Mesenteric fat pad (tissue), 1 donor: ENCODE data around the gene RRAD. TPM values are rescaled to one million over a fixed set of nuclear protein-coding genes. Genes with fewer than 3 reads are reported as not detected.

Experiments
- DNase-seq: peaks from one replicate; pipeline ENCODE4 v3.0.0-alpha.2; 2020; ENCODE audit warnings: low spot score
- total RNA-seq: library from RNA; stranded (reverse); fragmentation: NEBNext Ultra II Directional; extraction: Animal tissue kit (Norgen Biotek cat#: 25700); gene quantifications from one replicate; pipeline ENCODE4 v1.2.1, GENCODE V29; 2021
- donor health status: DM: yes; HTN: yes; CAD: no.

Gene RRAD
- total RNA-seq, 1 donor from 2014 or later, result 3.4 TPM

DNA sequence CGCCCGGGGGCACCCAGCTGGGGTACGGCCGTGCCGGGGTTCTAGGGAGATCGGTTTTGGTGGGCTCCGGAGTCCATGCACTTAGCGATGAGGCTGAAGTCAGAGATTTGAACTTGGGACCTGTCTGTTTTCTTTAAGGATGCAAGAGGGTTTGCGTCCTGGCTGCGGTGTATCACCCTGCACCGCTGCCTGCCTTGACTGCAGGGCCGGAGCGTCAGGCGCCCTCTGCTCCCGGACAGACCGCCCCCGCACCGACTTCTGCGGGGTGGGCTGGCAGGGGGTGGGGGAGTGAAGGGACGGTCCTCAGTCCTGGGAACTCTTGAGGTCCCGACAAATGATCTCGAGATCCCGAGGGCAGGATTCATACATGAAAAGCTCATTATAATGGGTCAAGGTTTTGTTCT, 44.3 kb downstream of the RRAD start:
- no peak for DNase-seq

DNA sequence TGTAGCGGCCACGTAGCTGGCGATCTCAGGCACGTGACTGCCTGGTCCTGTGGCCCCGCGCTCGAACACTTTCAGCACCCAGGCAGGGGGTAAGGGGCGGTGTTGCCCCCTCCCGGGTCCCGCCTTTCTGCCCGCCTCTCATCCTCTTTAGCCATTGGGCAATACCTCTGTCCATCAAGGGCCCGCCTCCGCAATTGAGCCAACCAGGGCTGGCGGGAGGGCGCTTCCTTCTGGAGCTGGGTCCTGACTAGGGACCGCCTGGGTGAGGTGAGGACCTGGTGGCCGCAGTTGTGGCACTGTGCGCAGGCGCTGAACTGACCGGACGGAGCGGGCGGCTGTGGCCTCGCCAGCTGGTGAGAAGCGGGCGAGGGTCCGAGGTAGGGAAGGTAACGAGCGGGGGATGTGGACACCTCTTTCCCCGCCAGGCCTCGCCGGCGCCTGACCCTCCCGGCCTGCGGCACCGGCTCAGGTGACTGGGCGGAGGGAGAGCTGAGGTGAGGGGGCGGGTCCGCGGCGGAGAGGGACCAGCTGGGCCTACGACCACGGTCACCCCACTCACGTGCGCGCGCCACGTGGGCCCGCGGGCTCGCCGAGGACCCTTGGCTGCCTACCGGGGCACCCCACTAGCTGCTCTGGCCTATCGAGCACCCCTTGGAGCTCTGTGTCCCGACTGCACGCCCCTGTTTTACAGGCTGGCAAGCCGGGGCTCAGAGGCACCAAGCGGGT, 44.9 kb downstream of the RRAD start, which contains the start of gene PDP2:
PDP2 (plus strand) TSS at position 228 of the 726 bp plus-strand sequence. CDS start 3,770 bp downstream, outside the sequence.
- peak; percentile 96 for DNase-seq

- no peak for DNase-seq
Observed at GRCh38 chr16:66878067-66878466, 47.3 kb downstream of the RRAD start.

- no peak for DNase-seq
Observed at GRCh38 chr16:66874079-66874775, 51.1 kb downstream of the RRAD start.

DNA sequence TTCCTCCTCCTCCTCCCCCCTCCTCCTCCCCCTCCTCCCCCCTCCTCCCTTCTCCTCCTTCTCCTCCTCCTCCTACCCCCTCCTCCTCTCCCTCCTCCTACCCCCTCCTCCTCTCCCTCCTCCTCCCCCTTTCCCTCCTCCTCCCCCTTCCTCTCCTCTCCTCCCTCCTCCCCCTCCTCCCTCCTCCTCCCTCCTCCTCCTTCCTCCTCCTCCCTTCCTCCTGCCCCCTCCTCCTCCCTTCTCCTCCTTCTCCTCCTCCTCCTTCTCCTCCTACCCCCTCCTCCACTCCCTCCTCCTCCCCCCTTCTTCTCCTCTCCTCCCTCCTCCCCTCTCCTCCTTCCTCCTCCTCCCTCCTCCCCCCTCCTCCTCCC, 51.7 kb downstream of the RRAD start:
- no peak for DNase-seq

GRCh38 chr16:66872943-66873684, 52.2 kb downstream of the RRAD start:
- DNase-seq, result peak; percentile 97

DNA sequence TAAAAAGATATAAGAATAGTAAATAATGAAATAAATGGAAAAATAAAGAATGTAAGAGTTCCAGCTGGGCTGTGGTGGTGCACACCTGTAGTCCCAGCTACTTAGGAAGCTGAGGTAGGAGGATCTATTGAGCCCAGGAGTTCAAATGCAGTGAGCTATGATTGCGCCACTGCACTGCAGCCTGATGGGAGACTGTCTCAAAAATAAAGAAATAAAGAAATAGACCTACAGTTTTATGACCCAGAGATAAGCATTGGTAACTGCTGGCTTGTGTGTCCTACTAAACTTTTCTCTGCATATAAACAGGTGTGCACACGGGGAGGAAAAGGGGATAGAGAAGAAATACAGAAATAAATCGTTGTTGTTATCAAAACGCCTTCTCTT, 52.8 kb downstream of the RRAD start:
- DNase-seq, result no peak

DNA sequence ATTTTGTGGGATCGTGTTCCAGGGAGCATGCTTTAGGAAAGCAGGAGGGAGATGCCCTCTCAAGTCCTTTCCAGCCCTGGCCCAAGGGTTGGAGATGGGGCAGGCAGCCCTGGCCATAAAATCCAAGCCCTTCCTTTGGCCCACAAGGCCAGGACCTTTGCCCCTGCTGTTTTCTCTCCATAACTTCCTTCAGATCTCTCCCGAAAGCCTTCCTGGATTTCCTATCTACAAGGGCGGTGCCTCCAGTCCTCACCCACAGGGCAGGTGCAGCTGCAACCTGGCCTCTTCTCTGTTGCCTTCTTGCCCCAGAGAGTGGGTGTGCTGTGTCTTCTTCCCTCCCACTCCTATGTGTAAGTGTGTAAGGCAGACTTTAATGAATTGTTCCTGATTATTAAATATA, 53.5 kb downstream of the RRAD start:
- DNase-seq, result no peak

Other genes with a start within 250 kb of the RRAD start
- 17.9 TPM for gene CMTM4, start 228.8 kb downstream of the RRAD start, total RNA-seq
- gene DYNC1LI2, start 173.9 kb downstream of the RRAD start, total RNA-seq, result 162 TPM
- not detected for gene TERB1, start 124.0 kb downstream of the RRAD start, total RNA-seq
- 42.4 TPM for gene NAE1, start 94.6 kb downstream of the RRAD start, total RNA-seq
- gene CA7, start 81.1 kb downstream of the RRAD start, total RNA-seq, result not detected
- 33.5 TPM for gene PDP2, start 45.0 kb downstream of the RRAD start, total RNA-seq
- not detected for gene CDH16, start 6.7 kb downstream of the RRAD start, total RNA-seq
- 63.1 TPM for gene CIAO2B, start 8.9 kb upstream of the RRAD start, total RNA-seq
- gene CES2, start 10.0 kb upstream of the RRAD start, total RNA-seq, result 47.6 TPM
- 0.55 TPM for gene CES3, start 35.7 kb upstream of the RRAD start, total RNA-seq
- 12.5 TPM for gene CES4A, start 63.1 kb upstream of the RRAD start, total RNA-seq
- gene CBFB, start 103.6 kb upstream of the RRAD start, total RNA-seq, result 48.7 TPM
- 16.1 TPM for gene PHAF1, start 184.4 kb upstream of the RRAD start, total RNA-seq
- 14.0 TPM for gene B3GNT9, start 225.5 kb upstream of the RRAD start, total RNA-seq
- gene TRADD, start 234.4 kb upstream of the RRAD start, total RNA-seq, result 19.7 TPM
- gene FBXL8, start 234.4 kb upstream of the RRAD start, total RNA-seq, result 7.8 TPM
- 29.7 TPM for gene HSF4, start 239.2 kb upstream of the RRAD start, total RNA-seq
- gene NOL3, start 245.0 kb upstream of the RRAD start, total RNA-seq, result 31.3 TPM